Measurements from ENCODE around the gene ST8SIA2. TPM values are rescaled to one million over a fixed set of nuclear protein-coding genes. Genes with fewer than 3 reads are reported as not detected.

The ST8SIA2 gene
- total and polyA plus RNA-seq, 10 of the 15 experiments (the other 5 are each of a cell fraction or from before 2014, with no cell fraction given): not detected

DNA sequence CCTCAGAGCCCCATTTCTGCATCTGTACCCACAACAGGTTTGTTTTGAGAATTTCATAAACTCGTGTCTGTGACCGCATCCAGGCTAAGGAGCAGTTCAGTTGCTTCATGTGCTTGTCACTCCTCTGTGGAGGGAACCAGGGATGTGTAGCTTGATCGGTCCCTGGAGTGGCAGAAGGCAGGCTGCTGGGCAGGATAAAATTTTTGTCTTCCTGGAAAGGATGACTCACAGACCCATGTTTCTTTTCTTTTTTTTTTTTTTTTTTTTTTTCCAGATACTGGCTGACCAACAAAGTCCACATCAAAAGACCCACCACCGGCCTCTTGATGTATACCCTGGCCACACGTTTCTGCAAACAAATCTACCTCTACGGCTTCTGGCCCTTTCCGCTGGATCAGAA is 70.1 kb downstream of the ST8SIA2 start (continued):
- TF ChIP-seq, protein P1, sequence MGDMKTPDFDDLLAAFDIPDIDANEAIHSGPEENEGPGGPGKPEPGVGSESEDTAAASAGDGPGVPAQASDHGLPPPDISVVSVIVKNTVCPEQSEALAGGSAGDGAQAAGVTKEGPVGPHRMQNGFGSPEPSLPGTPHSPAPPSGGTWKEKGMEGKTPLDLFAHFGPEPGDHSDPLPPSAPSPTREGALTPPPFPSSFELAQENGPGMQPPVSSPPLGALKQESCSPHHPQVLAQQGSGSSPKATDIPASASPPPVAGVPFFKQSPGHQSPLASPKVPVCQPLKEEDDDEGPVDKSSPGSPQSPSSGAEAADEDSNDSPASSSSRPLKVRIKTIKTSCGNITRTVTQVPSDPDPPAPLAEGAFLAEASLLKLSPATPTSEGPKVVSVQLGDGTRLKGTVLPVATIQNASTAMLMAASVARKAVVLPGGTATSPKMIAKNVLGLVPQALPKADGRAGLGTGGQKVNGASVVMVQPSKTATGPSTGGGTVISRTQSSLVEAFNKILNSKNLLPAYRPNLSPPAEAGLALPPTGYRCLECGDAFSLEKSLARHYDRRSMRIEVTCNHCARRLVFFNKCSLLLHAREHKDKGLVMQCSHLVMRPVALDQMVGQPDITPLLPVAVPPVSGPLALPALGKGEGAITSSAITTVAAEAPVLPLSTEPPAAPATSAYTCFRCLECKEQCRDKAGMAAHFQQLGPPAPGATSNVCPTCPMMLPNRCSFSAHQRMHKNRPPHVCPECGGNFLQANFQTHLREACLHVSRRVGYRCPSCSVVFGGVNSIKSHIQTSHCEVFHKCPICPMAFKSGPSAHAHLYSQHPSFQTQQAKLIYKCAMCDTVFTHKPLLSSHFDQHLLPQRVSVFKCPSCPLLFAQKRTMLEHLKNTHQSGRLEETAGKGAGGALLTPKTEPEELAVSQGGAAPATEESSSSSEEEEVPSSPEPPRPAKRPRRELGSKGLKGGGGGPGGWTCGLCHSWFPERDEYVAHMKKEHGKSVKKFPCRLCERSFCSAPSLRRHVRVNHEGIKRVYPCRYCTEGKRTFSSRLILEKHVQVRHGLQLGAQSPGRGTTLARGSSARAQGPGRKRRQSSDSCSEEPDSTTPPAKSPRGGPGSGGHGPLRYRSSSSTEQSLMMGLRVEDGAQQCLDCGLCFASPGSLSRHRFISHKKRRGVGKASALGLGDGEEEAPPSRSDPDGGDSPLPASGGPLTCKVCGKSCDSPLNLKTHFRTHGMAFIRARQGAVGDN (IDR thresholded peaks at IDR 0.05): no peak
- TF ChIP-seq TBL1XR1 (IDR thresholded peaks at IDR 0.05; ENCODE audit: low read depth, low read length) (no peak), GABPA (IDR thresholded peaks at IDR 0.05; ENCODE audit: low read depth) (no peak), MEF2B (IDR thresholded peaks at IDR 0.05; ENCODE audit: partially characterized antibody, poor library complexity, severe bottlenecking) (no peak), EZH2 (IDR thresholded peaks at IDR 0.05; ENCODE audit: borderline replicate concordance, control insufficient read depth, low read depth, low read length) (no peak), SP1 (IDR thresholded peaks at IDR 0.05; ENCODE audit: low read depth, low read length) (no peak)
- TF ChIP-seq, protein P2, sequence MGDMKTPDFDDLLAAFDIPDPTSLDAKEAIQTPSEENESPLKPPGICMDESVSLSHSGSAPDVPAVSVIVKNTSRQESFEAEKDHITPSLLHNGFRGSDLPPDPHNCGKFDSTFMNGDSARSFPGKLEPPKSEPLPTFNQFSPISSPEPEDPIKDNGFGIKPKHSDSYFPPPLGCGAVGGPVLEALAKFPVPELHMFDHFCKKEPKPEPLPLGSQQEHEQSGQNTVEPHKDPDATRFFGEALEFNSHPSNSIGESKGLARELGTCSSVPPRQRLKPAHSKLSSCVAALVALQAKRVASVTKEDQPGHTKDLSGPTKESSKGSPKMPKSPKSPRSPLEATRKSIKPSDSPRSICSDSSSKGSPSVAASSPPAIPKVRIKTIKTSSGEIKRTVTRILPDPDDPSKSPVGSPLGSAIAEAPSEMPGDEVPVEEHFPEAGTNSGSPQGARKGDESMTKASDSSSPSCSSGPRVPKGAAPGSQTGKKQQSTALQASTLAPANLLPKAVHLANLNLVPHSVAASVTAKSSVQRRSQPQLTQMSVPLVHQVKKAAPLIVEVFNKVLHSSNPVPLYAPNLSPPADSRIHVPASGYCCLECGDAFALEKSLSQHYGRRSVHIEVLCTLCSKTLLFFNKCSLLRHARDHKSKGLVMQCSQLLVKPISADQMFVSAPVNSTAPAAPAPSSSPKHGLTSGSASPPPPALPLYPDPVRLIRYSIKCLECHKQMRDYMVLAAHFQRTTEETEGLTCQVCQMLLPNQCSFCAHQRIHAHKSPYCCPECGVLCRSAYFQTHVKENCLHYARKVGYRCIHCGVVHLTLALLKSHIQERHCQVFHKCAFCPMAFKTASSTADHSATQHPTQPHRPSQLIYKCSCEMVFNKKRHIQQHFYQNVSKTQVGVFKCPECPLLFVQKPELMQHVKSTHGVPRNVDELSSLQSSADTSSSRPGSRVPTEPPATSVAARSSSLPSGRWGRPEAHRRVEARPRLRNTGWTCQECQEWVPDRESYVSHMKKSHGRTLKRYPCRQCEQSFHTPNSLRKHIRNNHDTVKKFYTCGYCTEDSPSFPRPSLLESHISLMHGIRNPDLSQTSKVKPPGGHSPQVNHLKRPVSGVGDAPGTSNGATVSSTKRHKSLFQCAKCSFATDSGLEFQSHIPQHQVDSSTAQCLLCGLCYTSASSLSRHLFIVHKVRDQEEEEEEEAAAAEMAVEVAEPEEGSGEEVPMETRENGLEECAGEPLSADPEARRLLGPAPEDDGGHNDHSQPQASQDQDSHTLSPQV (IDR thresholded peaks at IDR 0.05): no peak
- TF ChIP-seq, protein P3, sequence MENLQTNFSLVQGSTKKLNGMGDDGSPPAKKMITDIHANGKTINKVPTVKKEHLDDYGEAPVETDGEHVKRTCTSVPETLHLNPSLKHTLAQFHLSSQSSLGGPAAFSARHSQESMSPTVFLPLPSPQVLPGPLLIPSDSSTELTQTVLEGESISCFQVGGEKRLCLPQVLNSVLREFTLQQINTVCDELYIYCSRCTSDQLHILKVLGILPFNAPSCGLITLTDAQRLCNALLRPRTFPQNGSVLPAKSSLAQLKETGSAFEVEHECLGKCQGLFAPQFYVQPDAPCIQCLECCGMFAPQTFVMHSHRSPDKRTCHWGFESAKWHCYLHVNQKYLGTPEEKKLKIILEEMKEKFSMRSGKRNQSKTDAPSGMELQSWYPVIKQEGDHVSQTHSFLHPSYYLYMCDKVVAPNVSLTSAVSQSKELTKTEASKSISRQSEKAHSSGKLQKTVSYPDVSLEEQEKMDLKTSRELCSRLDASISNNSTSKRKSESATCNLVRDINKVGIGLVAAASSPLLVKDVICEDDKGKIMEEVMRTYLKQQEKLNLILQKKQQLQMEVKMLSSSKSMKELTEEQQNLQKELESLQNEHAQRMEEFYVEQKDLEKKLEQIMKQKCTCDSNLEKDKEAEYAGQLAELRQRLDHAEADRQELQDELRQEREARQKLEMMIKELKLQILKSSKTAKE (IDR thresholded peaks at IDR 0.05; ENCODE audit: low read depth, poor library complexity, severe bottlenecking): no peak
- TF ChIP-seq, protein P4, sequence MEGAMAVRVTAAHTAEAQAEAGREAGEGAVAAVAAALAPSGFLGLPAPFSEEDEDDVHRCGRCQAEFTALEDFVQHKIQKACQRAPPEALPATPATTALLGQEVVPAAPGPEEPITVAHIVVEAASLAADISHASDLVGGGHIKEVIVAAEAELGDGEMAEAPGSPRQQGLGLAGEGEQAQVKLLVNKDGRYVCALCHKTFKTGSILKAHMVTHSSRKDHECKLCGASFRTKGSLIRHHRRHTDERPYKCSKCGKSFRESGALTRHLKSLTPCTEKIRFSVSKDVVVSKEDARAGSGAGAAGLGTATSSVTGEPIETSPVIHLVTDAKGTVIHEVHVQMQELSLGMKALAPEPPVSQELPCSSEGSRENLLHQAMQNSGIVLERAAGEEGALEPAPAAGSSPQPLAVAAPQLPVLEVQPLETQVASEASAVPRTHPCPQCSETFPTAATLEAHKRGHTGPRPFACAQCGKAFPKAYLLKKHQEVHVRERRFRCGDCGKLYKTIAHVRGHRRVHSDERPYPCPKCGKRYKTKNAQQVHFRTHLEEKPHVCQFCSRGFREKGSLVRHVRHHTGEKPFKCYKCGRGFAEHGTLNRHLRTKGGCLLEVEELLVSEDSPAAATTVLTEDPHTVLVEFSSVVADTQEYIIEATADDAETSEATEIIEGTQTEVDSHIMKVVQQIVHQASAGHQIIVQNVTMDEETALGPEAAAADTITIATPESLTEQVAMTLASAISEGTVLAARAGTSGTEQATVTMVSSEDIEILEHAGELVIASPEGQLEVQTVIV (IDR thresholded peaks at IDR 0.05; ENCODE audit: borderline replicate concordance, partially characterized antibody): no peak
- TF ChIP-seq, protein P5, sequence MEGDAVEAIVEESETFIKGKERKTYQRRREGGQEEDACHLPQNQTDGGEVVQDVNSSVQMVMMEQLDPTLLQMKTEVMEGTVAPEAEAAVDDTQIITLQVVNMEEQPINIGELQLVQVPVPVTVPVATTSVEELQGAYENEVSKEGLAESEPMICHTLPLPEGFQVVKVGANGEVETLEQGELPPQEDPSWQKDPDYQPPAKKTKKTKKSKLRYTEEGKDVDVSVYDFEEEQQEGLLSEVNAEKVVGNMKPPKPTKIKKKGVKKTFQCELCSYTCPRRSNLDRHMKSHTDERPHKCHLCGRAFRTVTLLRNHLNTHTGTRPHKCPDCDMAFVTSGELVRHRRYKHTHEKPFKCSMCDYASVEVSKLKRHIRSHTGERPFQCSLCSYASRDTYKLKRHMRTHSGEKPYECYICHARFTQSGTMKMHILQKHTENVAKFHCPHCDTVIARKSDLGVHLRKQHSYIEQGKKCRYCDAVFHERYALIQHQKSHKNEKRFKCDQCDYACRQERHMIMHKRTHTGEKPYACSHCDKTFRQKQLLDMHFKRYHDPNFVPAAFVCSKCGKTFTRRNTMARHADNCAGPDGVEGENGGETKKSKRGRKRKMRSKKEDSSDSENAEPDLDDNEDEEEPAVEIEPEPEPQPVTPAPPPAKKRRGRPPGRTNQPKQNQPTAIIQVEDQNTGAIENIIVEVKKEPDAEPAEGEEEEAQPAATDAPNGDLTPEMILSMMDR (IDR thresholded peaks at IDR 0.05 in 2 of 3, conservative IDR thresholded peaks at IDR 0.05 in 1 of 3; ENCODE audit: control insufficient read depth in 2 of 3, extremely low read depth in 1 of 3, insufficient read depth in 1 of 3, low read depth in 3 of 3, low read length in 3 of 3): no peak
